ENCODE measurements around the gene CDH12. TPM values are rescaled to one million over a fixed set of nuclear protein-coding genes. Genes with fewer than 3 reads are reported as not detected.

The CDH12 gene
- total RNA-seq, 4 donors from 2014 or later = not detected

GRCh38 chr5:22837803-22838202 is 15.3 kb downstream of the CDH12 start:
- ATAC-seq (ENCODE audit: low FRiP score) (no peak), DNase-seq (ENCODE audit: low spot score) (no peak)
- TF ChIP-seq, protein P1, sequence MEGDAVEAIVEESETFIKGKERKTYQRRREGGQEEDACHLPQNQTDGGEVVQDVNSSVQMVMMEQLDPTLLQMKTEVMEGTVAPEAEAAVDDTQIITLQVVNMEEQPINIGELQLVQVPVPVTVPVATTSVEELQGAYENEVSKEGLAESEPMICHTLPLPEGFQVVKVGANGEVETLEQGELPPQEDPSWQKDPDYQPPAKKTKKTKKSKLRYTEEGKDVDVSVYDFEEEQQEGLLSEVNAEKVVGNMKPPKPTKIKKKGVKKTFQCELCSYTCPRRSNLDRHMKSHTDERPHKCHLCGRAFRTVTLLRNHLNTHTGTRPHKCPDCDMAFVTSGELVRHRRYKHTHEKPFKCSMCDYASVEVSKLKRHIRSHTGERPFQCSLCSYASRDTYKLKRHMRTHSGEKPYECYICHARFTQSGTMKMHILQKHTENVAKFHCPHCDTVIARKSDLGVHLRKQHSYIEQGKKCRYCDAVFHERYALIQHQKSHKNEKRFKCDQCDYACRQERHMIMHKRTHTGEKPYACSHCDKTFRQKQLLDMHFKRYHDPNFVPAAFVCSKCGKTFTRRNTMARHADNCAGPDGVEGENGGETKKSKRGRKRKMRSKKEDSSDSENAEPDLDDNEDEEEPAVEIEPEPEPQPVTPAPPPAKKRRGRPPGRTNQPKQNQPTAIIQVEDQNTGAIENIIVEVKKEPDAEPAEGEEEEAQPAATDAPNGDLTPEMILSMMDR (IDR thresholded peaks at IDR 0.05) = no peak

- DNase-seq (ENCODE audit: low spot score) (no peak), ATAC-seq (ENCODE audit: low FRiP score) (no peak)
- TF ChIP-seq, protein P1 (IDR thresholded peaks at IDR 0.05) = no peak
Measured at GRCh38 chr5:22835686-22836085, 17.5 kb downstream of the CDH12 start.

DNA sequence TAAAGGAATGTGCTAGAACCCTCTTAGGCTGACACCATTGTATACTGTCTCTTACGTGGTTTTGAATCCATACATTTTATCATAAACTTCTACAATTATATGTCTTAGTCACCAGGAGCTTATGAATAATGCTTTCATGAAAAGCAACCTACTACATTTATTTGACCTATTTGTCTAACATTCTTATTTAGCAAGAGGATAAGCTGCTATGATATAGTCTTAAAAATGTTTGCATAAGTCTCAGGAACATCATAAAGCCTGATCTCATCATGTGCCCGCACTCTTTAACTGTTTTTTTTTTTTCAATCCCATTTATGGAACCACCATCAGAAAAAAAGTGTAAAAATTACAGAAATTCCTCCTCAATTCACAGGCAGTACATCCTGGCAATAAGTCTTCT is 59.7 kb downstream of the CDH12 start:
- no peak for DNase-seq (ENCODE audit: low spot score)
- no peak for ATAC-seq (ENCODE audit: low FRiP score)
- TF ChIP-seq, protein P1 (IDR thresholded peaks at IDR 0.05) = no peak

- ATAC-seq (ENCODE audit: low FRiP score) (no peak), DNase-seq (ENCODE audit: low spot score) (no peak)
- TF ChIP-seq, protein P1 (IDR thresholded peaks at IDR 0.05) = no peak
Measured at GRCh38 chr5:22787807-22788206, 65.3 kb downstream of the CDH12 start.

- DNase-seq (ENCODE audit: low spot score) (no peak), ATAC-seq (ENCODE audit: low FRiP score) (no peak)
- TF ChIP-seq, protein P1 (IDR thresholded peaks at IDR 0.05) = no peak
Measured at GRCh38 chr5:22787398-22787797, 65.7 kb downstream of the CDH12 start.

- ATAC-seq (ENCODE audit: low FRiP score) = no peak
- TF ChIP-seq, protein P1 (IDR thresholded peaks at IDR 0.05) = no peak
- DNase-seq (ENCODE audit: low spot score) = no peak
Measured at GRCh38 chr5:22780756-22781155, 72.4 kb downstream of the CDH12 start.

DNA sequence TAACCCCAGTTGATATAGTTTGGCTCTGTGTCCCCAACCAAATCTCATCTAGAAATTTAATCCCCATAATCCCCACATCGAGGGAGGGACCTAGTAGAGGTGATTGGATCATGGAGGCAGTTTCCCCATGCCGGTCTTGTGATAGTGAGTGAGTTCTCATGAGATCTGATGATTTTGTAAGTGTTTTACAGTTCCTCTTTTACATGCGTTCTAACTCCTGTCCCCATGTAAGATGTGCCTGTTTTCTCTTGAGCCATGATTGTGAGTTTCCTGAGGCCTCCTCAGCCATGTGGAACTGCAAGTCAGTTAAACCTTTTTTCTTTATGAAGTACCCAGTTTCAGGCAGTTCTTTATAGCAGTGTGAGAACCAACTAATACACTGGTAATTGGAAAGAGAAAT is 73.6 kb downstream of the CDH12 start:
- DNase-seq (ENCODE audit: low spot score) (no peak), ATAC-seq (ENCODE audit: low FRiP score) (no peak)
- TF ChIP-seq, protein P1 (IDR thresholded peaks at IDR 0.05) = no peak
